IPS DF 4.7 (cell line): Measurements from ENCODE around the gene PHF3.
"Not testable (repeated sequence)": the region's sequence is repeated elsewhere in the genome, so short reads cannot be mapped to it uniquely, and the experiment has no call there.

Experiments used
- DNase-seq: peaks from one replicate; pipeline ENCODE4 v3.0.0-alpha.2; 2013; ENCODE audit warnings: low spot score; ENCODE audit errors: extremely low read depth

The PHF3 gene

DNA sequence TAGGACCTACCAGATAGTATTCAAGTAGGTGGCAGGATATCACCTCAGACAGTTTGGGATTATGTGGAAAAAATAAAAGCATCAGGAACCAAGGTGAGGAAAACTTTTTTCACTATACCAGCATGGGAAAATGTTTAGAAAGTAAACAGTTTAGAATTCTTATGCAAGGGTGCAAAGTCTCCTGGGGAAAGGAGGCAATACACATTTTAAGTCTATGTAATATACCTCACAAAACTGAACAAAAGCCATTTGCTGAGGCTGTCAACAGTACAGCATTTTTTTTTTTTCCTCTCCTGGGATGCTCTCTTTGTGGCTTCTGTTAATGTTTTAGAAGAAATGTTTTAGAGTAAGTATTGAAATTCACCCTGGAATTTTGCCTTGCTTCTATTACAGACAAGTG, 73.5 kb downstream of the PHF3 start:
- DNase-seq = no peak

GRCh38 chr6:63713332-63713731, 77.7 kb downstream of the PHF3 start:
- DNase-seq = no peak

DNA sequence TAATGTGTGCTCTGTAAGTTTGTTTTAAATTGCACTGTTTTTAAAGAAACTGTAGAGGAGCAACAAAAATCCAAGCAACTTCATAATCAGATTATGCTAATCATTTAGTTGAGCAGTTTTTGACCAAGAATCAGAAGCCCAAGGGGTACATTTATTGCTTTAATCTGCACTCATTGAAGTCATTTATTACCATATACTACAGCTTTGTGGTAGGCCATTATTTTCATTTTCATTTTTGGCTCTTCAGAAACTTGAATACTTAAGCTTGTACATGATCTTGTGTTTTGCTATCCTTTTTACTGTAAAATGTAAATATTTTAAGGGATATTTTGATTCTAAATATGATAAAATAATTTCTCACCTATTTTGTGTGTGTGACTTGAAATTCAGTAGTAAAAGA, 78.5 kb downstream of the PHF3 start:
- no peak for DNase-seq

DNA sequence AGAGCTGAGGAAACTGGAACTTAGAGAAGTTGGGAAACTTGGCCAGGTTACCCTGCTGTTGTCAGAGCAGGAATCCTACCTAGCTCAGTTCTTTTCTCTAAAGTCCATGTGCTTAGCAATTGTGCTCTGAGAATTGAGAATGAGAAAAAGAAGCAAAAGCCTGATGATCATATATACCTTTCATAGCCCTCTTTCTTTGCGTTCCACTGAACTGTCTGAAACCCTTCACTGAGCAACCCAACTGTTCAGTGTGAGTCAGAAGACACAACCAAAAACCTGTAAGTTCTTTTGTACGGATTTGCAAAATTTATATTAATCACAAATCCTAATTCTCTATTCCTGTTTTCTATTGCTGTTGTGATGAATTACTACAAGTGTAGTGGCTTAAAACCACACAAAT, 80.6 kb downstream of the PHF3 start:
- no peak for DNase-seq

GRCh38 chr6:63721181-63721580, 85.6 kb downstream of the PHF3 start:
- DNase-seq = no peak

- no peak for DNase-seq
These were observed 89.1 kb downstream of the PHF3 start for GRCh38 chr6:63724721-63725120.

DNA sequence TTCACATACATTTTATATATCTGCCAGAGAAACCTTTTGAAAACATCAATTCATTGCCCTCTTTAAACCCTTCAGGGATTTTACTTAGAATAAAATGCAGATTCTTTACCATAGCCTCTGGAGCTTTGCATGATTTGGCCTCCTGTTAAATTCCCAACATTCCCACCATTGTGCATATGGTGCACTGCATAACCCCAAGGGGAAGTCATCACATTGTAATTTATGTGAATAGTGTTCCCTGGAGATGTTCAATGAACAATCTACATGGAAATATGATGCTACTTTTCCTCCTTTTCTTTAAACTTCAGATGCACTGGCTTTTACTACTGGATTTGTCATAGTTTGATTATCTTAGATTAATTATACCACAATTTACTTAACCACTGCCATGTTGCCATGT, 94.7 kb downstream of the PHF3 start:
- no peak for DNase-seq

- no peak for DNase-seq
These were observed 96.3 kb downstream of the PHF3 start for GRCh38 chr6:63731930-63732329.

DNA sequence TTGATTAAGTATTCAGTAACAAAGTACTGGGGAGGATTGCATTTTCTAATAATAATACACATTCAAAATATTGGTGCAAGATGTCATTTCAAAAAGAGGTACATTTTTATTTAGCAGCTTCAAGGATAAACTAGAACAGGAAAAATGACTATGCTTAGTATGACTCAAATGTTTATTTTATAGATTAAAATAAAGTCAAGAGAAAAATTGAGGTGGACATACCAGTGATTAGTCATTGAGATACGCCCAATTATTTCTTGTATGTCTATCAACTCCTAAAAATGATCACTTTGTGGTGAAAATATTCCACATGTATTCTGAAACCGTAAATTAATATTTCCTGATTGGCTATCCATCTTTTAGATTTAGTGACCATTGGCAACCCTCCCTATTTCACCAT, 96.7 kb downstream of the PHF3 start:
- no peak for DNase-seq

- no peak for DNase-seq
These were observed 99.3 kb downstream of the PHF3 start for GRCh38 chr6:63734923-63735322.

DNA sequence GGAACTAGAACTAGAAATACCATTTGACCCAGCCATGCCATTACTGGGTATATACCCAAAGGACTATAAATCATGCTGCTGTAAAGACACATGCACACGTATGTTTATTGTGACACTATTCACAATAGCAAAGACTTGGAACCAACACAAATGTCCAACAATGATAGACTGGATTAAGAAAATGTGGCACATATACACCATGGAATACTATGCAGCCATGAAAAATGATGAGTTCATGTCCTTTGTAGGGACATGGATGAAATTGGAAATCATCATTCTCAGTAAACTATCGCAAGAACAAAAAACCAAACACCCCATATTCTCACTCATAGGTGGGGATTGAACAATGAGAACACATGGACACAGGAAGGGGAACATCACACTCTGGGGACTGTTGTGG, 102.6 kb downstream of the PHF3 start:
- DNase-seq = not testable (repeated sequence)

DNA sequence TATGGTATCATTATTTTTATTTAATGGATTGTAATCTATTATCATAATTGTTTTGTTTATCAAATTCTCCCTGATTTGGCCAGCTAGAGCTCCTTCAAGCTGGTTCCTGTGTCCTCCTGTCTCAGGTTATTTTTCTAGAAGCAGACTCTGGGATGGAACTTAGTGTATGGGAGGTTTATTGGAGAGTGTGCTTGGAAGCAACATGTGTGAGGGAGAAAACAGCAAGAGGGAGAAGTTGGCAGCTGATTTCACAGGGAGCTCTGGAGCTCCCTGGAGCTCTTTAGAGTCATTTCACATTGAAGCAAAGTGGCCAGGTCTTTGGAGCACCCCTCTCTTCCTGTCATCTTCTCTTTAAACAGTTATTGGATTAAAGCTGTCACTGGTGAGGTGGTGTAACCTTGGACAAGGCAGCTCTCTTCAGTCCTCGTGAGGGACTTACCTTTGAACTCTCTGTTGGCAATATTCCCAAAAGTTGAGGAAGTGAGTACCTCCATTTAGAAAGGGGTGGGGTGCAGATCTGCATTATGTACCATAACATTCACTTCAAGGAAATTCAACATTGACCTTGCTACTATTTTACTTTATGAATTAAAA, 103.6 kb downstream of the PHF3 start:
- no peak for DNase-seq

DNA sequence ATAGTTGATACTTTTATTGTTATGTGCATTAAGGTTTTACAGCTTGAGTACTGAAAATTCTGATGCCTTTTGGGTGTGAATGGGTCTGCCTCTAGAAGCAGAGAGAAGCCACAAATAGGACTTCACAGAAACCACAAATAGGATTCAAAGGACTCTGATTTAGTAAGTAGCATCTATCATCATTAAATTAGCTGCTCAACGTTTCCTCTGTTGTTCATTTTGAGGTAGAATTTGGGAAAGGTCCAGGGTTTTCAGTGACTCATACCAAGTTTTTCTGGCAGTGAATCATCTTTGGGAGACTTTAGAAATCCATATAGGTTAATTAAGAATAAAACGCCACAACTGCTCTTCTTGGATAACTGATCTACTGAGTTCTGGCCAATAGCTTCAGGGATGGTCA, 105.1 kb downstream of the PHF3 start:
- no peak for DNase-seq

DNA sequence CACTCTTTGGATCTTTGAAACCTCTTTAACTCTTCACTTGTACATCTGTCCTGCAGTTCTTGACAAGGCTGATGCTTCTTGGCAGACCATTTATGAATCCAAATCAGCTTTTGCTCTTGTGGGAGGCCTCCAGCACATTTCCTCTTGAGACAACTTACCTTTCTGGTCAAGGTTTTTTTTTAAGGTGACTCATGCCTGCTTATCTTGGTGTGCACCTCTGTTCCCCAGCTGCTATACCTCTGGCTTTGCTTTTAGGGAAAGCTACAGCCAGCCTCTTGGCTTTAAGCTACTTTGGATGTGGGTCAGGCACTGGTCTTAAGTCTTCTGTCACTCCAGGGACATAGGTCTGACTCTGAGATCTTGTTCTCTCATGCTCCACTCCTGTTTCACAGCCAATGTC, 106.5 kb downstream of the PHF3 start:
- DNase-seq = no peak

DNA sequence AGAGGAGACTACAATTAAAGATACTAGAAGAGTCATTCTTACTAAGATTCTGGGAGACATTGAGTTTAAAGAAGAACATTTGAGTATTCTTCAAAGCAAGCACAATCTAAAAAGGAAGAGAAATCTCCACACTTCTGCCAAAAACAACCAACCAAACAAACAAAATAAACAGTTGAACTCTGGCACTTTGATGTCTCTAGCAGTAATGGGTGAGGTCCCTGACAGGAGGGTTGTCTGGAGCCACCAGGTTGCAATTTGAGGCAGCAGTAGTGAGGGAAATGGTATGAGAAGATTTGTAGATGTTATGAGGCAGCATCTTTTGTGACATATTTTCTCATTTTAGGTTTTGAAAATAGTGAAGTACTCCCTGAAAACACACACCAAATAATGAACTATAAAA, 108.1 kb downstream of the PHF3 start:
- no peak for DNase-seq

GRCh38 chr6:63744810-63745209, 109.2 kb downstream of the PHF3 start:
- DNase-seq = no peak

DNA sequence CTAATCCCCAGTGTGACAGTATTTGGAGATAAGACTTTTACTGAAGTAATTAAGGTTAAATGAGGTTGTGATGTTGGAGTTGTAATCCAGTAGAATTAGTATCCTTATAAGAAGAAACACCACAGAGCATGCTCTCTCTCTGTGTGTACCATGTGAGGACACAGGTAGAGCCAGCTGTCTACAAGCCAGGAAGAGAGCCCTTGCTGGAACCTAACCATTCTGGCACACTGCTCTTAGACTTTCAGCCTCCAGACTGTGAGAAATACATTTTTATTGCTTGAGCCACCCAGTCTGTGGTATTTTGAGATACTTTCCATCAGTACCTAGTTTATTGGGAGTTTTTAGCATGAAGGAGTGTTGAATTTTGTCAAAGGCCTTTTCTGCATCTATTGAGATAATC, 110.2 kb downstream of the PHF3 start:
- DNase-seq = no peak

GRCh38 chr6:63750400-63750799, 114.8 kb downstream of the PHF3 start:
- DNase-seq = no peak

GRCh38 chr6:63757275-63757674, 121.7 kb downstream of the PHF3 start:
- DNase-seq = not testable (repeated sequence)

DNA sequence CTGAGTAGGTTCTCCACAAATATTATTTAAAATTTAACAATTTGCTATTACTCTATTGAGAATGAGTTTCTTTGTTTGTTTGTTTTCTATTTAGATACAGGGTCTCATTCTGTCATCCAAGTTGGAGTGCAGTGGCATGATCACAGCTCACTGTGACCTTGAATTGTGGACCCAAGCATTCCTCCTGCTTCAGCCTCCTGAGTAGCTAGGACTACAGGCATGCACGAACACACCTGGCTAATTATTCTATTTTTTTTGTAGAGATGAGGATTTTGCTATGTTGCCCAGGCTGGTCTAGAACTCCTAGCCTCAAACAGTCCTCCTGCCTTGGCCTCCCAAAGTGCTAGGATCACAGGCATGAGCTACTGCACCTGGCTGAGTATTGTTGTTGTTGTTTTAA, 122.2 kb downstream of the PHF3 start:
- DNase-seq = no peak

DNA sequence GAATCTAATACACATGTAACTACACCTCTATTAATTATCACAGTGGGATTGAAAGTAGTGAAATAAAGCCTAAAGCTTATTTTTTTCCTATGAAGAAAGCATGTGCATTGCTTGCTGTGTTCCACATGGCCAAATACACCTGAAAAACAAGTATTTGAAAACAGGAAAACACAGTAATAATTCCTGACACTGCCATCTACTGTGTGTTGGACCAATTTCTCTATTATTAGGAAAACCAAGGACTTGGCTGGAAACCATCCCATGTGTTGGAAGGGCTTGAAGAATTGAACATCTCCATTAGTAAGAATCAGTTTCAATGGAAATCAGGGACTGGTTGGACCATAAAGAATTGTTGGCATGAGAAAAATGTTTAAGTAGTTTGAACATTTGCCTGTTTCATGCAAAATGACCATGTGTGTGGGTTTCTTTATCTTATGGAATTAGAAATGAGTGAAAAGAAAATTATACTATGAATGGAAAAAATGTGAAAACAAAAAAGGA, 124.1 kb downstream of the PHF3 start:
- DNase-seq = no peak

DNA sequence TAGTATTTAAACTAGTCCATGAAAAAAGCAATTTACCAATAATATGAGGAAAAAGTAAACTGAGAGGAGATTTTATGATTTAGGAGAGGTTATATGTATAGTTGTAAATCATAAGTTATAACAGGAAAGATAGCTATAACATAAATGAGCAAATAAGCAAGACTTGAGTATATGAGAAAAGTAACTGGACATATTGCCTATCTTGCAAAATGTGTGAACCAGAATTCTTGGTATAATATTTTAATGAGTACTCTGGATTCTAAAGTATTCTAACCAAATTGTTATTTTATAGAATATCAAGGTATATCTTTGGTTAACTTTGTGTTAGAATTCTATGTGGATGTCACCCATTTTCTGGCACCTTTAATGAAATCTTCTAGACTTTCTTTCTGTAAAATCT, 124.6 kb downstream of the PHF3 start:
- no peak for DNase-seq

DNA sequence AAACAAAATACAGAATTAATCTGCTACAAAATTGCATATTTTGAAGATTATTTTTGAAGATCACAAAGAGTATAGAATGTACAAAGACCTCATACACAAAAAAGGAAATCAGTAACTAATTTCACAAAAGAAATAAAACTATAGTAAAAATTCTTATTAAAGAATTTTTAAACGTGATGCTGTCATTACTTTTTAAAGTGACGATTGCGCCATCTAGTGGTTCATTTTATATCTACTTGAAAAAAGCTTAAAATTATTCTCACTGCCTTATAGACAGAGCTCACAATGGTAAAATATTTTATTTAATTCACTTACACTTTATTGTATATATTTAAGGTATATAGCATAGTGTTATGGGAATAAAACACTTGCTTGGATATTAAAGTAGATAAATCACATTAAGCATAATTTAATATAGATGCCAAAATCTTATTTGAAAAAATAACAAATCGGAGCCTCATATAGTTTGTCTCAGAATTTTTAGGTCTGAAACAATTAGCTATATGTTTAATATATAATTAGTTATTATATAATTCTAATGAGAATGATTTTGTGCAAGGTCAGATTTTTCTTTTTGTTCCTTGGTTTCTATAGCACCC, 128.8 kb downstream of the PHF3 start:
- DNase-seq = no peak
